Spleen (tissue), 11 donors: ENCODE measurements around the gene SLC30A1. TPM values are rescaled to one million over a fixed set of nuclear protein-coding genes. Genes with fewer than 3 reads are reported as not detected.
A peak's percentile ranks its signal among the peaks of the same experiment; 100 is the strongest.

Source experiments
- DNase-seq: peaks from one replicate; pipeline ENCODE4 v3.0.0-alpha.2; 2020
- H3K27ac ChIP-seq, 8 donors: fragments of 200-600 bp; sonication (generic) in 7 of 8; 1 replicate in 4 of 8; 2 replicates in 4 of 8; pipeline versions ENCODE4 v1.5.0 to v1.8.0; 2016 to 2021; ENCODE audit warnings: inconsistent platforms in 4 of 8, mild to moderate bottlenecking in 4 of 8, moderate library complexity in 1 of 8
- H3K27me3 ChIP-seq, 7 donors: fragments of 200-600 bp; sonication (generic) in 6 of 7; replicated peaks in 1 of 7; 1 replicate in 4 of 7; 2 replicates in 3 of 7; pipeline versions ENCODE4 v1.5.0 to v1.8.0; 2016 to 2021; ENCODE audit warnings: inconsistent platforms in 3 of 7, mild to moderate bottlenecking in 1 of 7
- H3K36me3 ChIP-seq, 6 donors: fragments of 200-600 bp; sonication (generic) in 5 of 6; 1 replicate in 4 of 6; 2 replicates in 2 of 6; pipeline versions ENCODE4 v1.5.0 to v1.8.0; 2016 to 2021; ENCODE audit warnings: inconsistent platforms in 2 of 6
- H3K4me1 ChIP-seq, 6 donors: fragments of 200-600 bp; sonication (generic) in 5 of 6; 1 replicate in 3 of 6; 2 replicates in 3 of 6; pipeline versions ENCODE4 v1.5.0 to v1.8.0; 2016 to 2021; ENCODE audit warnings: inconsistent platforms in 3 of 6
- H3K4me3 ChIP-seq, 8 donors: fragments of 200-600 bp; sonication (generic) in 7 of 8; 1 replicate in 4 of 8; 2 replicates in 4 of 8; pipeline versions ENCODE4 v1.5.0 to v1.8.0; 2016 to 2021; ENCODE audit warnings: inconsistent platforms in 4 of 8, mild to moderate bottlenecking in 4 of 8, moderate library complexity in 2 of 8
- H3K9me3 ChIP-seq, 8 donors: fragments of 200-600 bp; sonication (generic) in 7 of 8; 1 replicate in 4 of 8; 2 replicates in 4 of 8; pipeline versions ENCODE4 v1.5.0 to v1.8.0; 2016 to 2021; ENCODE audit warnings: inconsistent platforms in 4 of 8
- CTCF ChIP-seq, 11 experiments: fragments of 200-600 bp in 7 of 11; fragments of 450-650 bp in 4 of 11; sonication (generic) in 4 of 11; IDR thresholded peaks in 8 of 11; conservative IDR thresholded peaks in 3 of 11; 1 replicate in 7 of 11; 2 replicates in 4 of 11; pipeline versions ENCODE4 v1.4.0 to v1.8.0; 2016 to 2021; ENCODE audit warnings: antibody characterized with exemption in 11 of 11, inconsistent platforms in 4 of 11, mild to moderate bottlenecking in 1 of 11
- POLR2A ChIP-seq, 3 donors: fragments of 450-650 bp; IDR thresholded peaks; one replicate each; pipeline ENCODE4 v1.5.1; 2017; ENCODE audit warnings: antibody characterized with exemption in 3 of 3, mild to moderate bottlenecking in 1 of 3
- POLR2AphosphoS5 ChIP-seq, 3 donors: sonication (generic); formaldehyde crosslinking; IDR thresholded peaks; one replicate each; pipeline ENCODE4 v1.5.1; 2017; ENCODE audit warnings: antibody characterized with exemption in 3 of 3
- WGBS, 5 donors: extraction: QIAGEN DNeasy Blood & Tissue Kit in 3 of 5; methylation state at CpG; one replicate each; pipeline versions ENCODE4 v1.1.5 to v1.1.7; 2013 to 2018; 5-methylcytosine and 5-hydroxymethylcytosine counted together
- intact Hi-C: fragments of 100-400 bp; cut with DNase I; formaldehyde crosslinking; loops from one replicate; pipeline ENCODE4 v1.15.0; 2023; ENCODE audit warnings: low total_unique reads
- polyA plus RNA-seq, 3 donors: library from polyadenylated mRNA; stranded (reverse); fragments of 200-250 nt; gene quantifications; one replicate each; pipeline ENCODE4 v1.2.1, GENCODE V29; 2013
- total RNA-seq, 7 donors: library from RNA; depleted of rRNA in 3 of 7; stranded (reverse); fragments of >200 nt in 3 of 7; fragmentation: NEBNext Ultra II Directional in 4 of 7; extraction: Animal tissue kit (Norgen Biotek cat#: 25700) in 4 of 7; gene quantifications; one replicate each; pipeline versions ENCODE4 v1.1.0 to v1.2.1, GENCODE V29; 2016 to 2021
- donor health status: healthy with polysubstance abuse.
- donor health status: DM: no; HTN: no; CAD: no; lungs with moderate emphysema.
- donor health status: DM: no; HTN: no; CAD: no.
- donor health status: Bipolar disorder and iron deficiency.
- donor health status: healthy.
- donor health status: DM: no; HTN: no; CAD: no.
- donor health status: DM: yes; HTN: yes; CAD: no.

Gene SLC30A1
- total and polyA plus RNA-seq, 10 donors, result 3.0 to 38.5 (median 30.8) TPM

GRCh38 chr1:211613951-211614350, 35.0 kb upstream of the SLC30A1 start:
- Histone ChIP-seq H3K27ac (peak overlapping the region in 7 of 8 donors; percentile 13 to 94 (median 55)), H3K4me1 (peaks cover 0 to 62% (median 31%) of the 10 kb centered on the region in 6 donors), H3K9me3 (no peaks in the 10 kb centered on the region), H3K36me3 (no peaks in the 10 kb centered on the region), H3K27me3 (no peaks in the 10 kb centered on the region), H3K4me3 (no peak overlapping the region)
- no peak for DNase-seq
- 83 to 91% (median 87%) methylated on average over 5 of the region's 5 CpGs for WGBS, 5 donors
- intact Hi-C loops, result no loop called here
- TF ChIP-seq POLR2AphosphoS5 (IDR thresholded peaks at IDR 0.05) (no peak), CTCF (IDR thresholded peaks at IDR 0.05 in 8 of 11, conservative IDR thresholded peaks at IDR 0.05 in 3 of 11) (no peak)

- no peaks in the 10 kb centered on the region for H3K36me3 ChIP-seq
- WGBS, 5 donors, result 54 to 72% (median 65%) methylated on average over 8 of the region's 8 CpGs
- H3K4me1 ChIP-seq, result peaks cover 0 to 63% (median 31%) of the 10 kb centered on the region in 6 donors
- intact Hi-C loops, result no loop called here
- H3K27me3 ChIP-seq, result no peaks in the 10 kb centered on the region
- no peak for TF ChIP-seq CTCF (IDR thresholded peaks at IDR 0.05 in 8 of 11, conservative IDR thresholded peaks at IDR 0.05 in 3 of 11)
- no peak for TF ChIP-seq POLR2A (IDR thresholded peaks at IDR 0.05)
- peak; percentile 35 to 49 (median 40) for TF ChIP-seq POLR2AphosphoS5 (IDR thresholded peaks at IDR 0.05)
- peak; percentile 89 for DNase-seq
- peak overlapping the region in 7 of 8 donors; percentile 20 to 94 (median 61) for H3K27ac ChIP-seq
- no peak overlapping the region for H3K4me3 ChIP-seq
- no peaks in the 10 kb centered on the region for H3K9me3 ChIP-seq
Measured at GRCh38 chr1:211613108-211613947, 34.4 kb upstream of the SLC30A1 start.

GRCh38 chr1:211612786-211613107, 33.8 kb upstream of the SLC30A1 start:
- peak overlapping the region in 7 of 8 donors; percentile 20 to 94 (median 61) for H3K27ac ChIP-seq
- H3K4me1 ChIP-seq, result peaks cover 0 to 68% (median 36%) of the 10 kb centered on the region in 6 donors
- WGBS, 5 donors, result 72 to 93% (median 84%) methylated on average over 4 to 6 of the region's 6 CpGs
- no peaks in the 10 kb centered on the region for H3K27me3 ChIP-seq
- no peaks in the 10 kb centered on the region for H3K36me3 ChIP-seq
- intact Hi-C loops, result no loop called here
- H3K9me3 ChIP-seq, result no peaks in the 10 kb centered on the region
- H3K4me3 ChIP-seq, result no peak overlapping the region
- no peak for DNase-seq
- TF ChIP-seq POLR2AphosphoS5 (IDR thresholded peaks at IDR 0.05), result no peak
- no peak for TF ChIP-seq CTCF (IDR thresholded peaks at IDR 0.05 in 8 of 11, conservative IDR thresholded peaks at IDR 0.05 in 3 of 11)
- TF ChIP-seq POLR2A (IDR thresholded peaks at IDR 0.05), result no peak

- Histone ChIP-seq H3K4me1 (peaks cover 7 to 78% (median 45%) of the 10 kb centered on the region in 6 donors), H3K36me3 (no peaks in the 10 kb centered on the region), H3K4me3 (no peak overlapping the region), H3K9me3 (no peaks in the 10 kb centered on the region), H3K27ac (peak overlapping the region in 7 of 8 donors; percentile 70 to 94 (median 73)), H3K27me3 (no peaks in the 10 kb centered on the region)
- DNase-seq, result no peak
- intact Hi-C loops, result no loop called here
- TF ChIP-seq POLR2A (IDR thresholded peaks at IDR 0.05) (no peak), CTCF (IDR thresholded peaks at IDR 0.05 in 8 of 11, conservative IDR thresholded peaks at IDR 0.05 in 3 of 11) (no peak), POLR2AphosphoS5 (IDR thresholded peaks at IDR 0.05) (no peak)
- 68 to 89% (median 74%) methylated on average over 4 of the region's 4 CpGs for WGBS, 5 donors
Measured at GRCh38 chr1:211611818-211612217, 32.9 kb upstream of the SLC30A1 start.
